Parathyroid adenoma (tissue), 2 donors: ENCODE results near the gene SMPX.

Experiments
- H2AFZ ChIP-seq: fragments of 300-600 bp; sonication (generic); one replicate; pipeline ENCODE4 v1.7.0; 2017; ENCODE audit warnings: antibody characterized with exemption, mild to moderate bottlenecking
- H3K27ac ChIP-seq: fragments of 300-600 bp; sonication (generic); one replicate; pipeline ENCODE4 v1.7.0; 2017
- H3K27me3 ChIP-seq: fragments of 300-600 bp; sonication (generic); one replicate; pipeline ENCODE4 v1.7.0; 2017; ENCODE audit warnings: low read length; ENCODE audit not compliant: control insufficient read depth, insufficient read depth
- H3K36me3 ChIP-seq: fragments of 300-600 bp; sonication (generic); one replicate; pipeline ENCODE4 v1.7.0; 2017; ENCODE audit warnings: low read length; ENCODE audit not compliant: control insufficient read depth, insufficient read depth
- H3K4me1 ChIP-seq: fragments of 300-600 bp; sonication (generic); one replicate; pipeline ENCODE4 v1.7.0; 2017; ENCODE audit warnings: control low read depth
- H3K4me2 ChIP-seq: fragments of 300-600 bp; sonication (generic); one replicate; pipeline ENCODE4 v1.7.0; 2017; ENCODE audit warnings: low read length
- H3K4me3 ChIP-seq: fragments of 300-600 bp; sonication (generic); one replicate; pipeline ENCODE4 v1.7.0; 2017; ENCODE audit warnings: low read depth, low read length
- H3K79me2 ChIP-seq: fragments of 300-600 bp; sonication (generic); one replicate; pipeline ENCODE4 v1.7.0; 2017; ENCODE audit warnings: control low read depth
- H3K9ac ChIP-seq: fragments of 300-600 bp; sonication (generic); one replicate; pipeline ENCODE4 v1.7.0; 2017; ENCODE audit warnings: mild to moderate bottlenecking
- H3K9me3 ChIP-seq: fragments of 300-600 bp; sonication (generic); one replicate; pipeline ENCODE4 v1.7.0; 2017; ENCODE audit warnings: low read length; ENCODE audit not compliant: control insufficient read depth
- CTCF ChIP-seq: fragments of 300-600 bp; sonication (generic); IDR thresholded peaks from one replicate; pipeline ENCODE4 v1.7.0; 2017; ENCODE audit warnings: antibody characterized with exemption, mild to moderate bottlenecking
- donor health status: primary hyperparathyroidism.

The SMPX gene

GRCh38 chrX:21799767-21800166 is 41.9 kb upstream of the SMPX start:
- Histone ChIP-seq H2AFZ (no peak overlapping the region), H3K4me1 (no peaks in the 10 kb centered on the region), H3K27me3 (no peaks in the 10 kb centered on the region), H3K79me2 (no peaks in the 10 kb centered on the region), H3K4me3 (no peak overlapping the region), H3K27ac (no peak overlapping the region), H3K4me2 (no peak overlapping the region), H3K36me3 (no peaks in the 10 kb centered on the region), H3K9ac (no peak overlapping the region), H3K9me3 (no peaks in the 10 kb centered on the region)
- no peak for TF ChIP-seq CTCF

- no peak overlapping the region for H2AFZ ChIP-seq
- no peak overlapping the region for H3K4me3 ChIP-seq
- no peaks in the 10 kb centered on the region for H3K9me3 ChIP-seq
- no peaks in the 10 kb centered on the region for H3K4me1 ChIP-seq
- no peak overlapping the region for H3K4me2 ChIP-seq
- no peaks in the 10 kb centered on the region for H3K79me2 ChIP-seq
- TF ChIP-seq CTCF: no peak
- H3K27ac ChIP-seq: no peak overlapping the region
- H3K9ac ChIP-seq: no peak overlapping the region
- H3K27me3 ChIP-seq: no peaks in the 10 kb centered on the region
- no peaks in the 10 kb centered on the region for H3K36me3 ChIP-seq
These were observed 40.8 kb upstream of the SMPX start for GRCh38 chrX:21798677-21799219.

GRCh38 chrX:21781976-21782375 is 24.1 kb upstream of the SMPX start:
- H3K4me3 ChIP-seq: no peak overlapping the region
- H3K9ac ChIP-seq: no peak overlapping the region
- no peak overlapping the region for H2AFZ ChIP-seq
- no peak overlapping the region for H3K27ac ChIP-seq
- H3K27me3 ChIP-seq: no peaks in the 10 kb centered on the region
- no peaks in the 10 kb centered on the region for H3K9me3 ChIP-seq
- no peak for TF ChIP-seq CTCF
- no peak overlapping the region for H3K4me2 ChIP-seq
- H3K4me1 ChIP-seq: no peaks in the 10 kb centered on the region
- no peaks in the 10 kb centered on the region for H3K79me2 ChIP-seq
- no peaks in the 10 kb centered on the region for H3K36me3 ChIP-seq

- Histone ChIP-seq H3K4me2 (no peak overlapping the region), H3K79me2 (no peaks in the 10 kb centered on the region), H3K36me3 (no peaks in the 10 kb centered on the region), H3K27ac (no peak overlapping the region), H3K9ac (no peak overlapping the region), H3K4me1 (no peaks in the 10 kb centered on the region), H3K27me3 (no peaks in the 10 kb centered on the region), H3K9me3 (no peaks in the 10 kb centered on the region), H2AFZ (no peak overlapping the region), H3K4me3 (no peak overlapping the region)
- TF ChIP-seq CTCF: no peak
These were observed 23.6 kb upstream of the SMPX start for GRCh38 chrX:21781525-21781924.

- TF ChIP-seq CTCF: no peak
These were observed 21.2 kb upstream of the SMPX start for GRCh38 chrX:21779095-21779494.

More at GRCh38 chrX:21779095-21779494, 21.2 kb upstream of the SMPX start:
- no peak overlapping the region for H2AFZ ChIP-seq
- no peaks in the 10 kb centered on the region for H3K79me2 ChIP-seq
- no peaks in the 10 kb centered on the region for H3K27me3 ChIP-seq
- no peaks in the 10 kb centered on the region for H3K36me3 ChIP-seq
- H3K9ac ChIP-seq: no peak overlapping the region
- no peak overlapping the region for H3K4me3 ChIP-seq
- no peaks in the 10 kb centered on the region for H3K9me3 ChIP-seq
- no peak overlapping the region for H3K27ac ChIP-seq
- H3K4me1 ChIP-seq: no peaks in the 10 kb centered on the region
- H3K4me2 ChIP-seq: no peak overlapping the region
